Fibroblast of skin of abdomen (primary cell): Measurements from ENCODE around the gene SHB.
"Not testable (repeated sequence)": the region's sequence is repeated elsewhere in the genome, so short reads cannot be mapped to it uniquely, and the experiment has no call there.

Experiments
- DNase-seq: peaks from one replicate; pipeline ENCODE4 v3.0.0-alpha.2; 2013

Gene SHB

DNA sequence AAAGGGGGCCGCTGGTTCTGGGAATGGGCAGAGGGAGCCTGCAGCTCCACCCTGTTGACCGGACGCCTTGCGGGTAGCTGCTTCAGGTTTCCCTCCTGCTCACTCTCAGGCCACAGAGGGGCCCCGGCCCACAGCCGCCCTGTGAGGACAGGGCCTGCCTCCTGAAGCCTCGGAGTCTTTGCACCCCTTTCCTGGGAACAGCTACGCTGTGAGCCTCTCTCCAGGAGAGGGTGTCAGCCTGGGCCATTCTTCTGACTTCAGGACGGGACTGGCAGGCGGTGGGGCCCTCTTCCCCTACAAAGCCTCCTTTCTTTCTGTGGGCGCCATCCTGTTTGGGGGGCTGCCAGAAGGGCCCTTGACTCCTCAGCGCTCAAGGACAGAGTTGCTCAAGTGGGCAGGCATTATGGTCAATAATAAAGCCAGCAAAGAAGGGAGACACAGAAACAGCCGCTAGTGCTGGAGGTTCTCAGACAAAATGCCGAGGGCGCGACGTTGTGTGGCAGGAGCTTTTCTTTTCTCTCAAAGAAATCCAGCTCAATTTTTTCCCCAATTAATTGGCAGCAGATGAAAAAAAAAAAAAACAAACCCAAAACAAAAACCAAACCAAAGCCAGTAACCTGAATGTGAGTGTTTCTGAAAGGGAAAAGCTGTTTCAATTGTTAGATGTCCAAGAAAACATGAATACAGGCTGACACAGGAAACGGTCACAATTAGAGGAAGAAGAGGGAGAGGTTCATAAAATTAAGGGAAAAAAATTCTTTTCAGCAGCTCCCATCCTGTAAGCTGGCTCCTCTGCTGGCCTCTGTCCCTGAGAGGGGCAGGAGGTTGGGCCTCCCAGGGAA lies 152.3 kb downstream of the SHB start:
- no peak for DNase-seq

DNA sequence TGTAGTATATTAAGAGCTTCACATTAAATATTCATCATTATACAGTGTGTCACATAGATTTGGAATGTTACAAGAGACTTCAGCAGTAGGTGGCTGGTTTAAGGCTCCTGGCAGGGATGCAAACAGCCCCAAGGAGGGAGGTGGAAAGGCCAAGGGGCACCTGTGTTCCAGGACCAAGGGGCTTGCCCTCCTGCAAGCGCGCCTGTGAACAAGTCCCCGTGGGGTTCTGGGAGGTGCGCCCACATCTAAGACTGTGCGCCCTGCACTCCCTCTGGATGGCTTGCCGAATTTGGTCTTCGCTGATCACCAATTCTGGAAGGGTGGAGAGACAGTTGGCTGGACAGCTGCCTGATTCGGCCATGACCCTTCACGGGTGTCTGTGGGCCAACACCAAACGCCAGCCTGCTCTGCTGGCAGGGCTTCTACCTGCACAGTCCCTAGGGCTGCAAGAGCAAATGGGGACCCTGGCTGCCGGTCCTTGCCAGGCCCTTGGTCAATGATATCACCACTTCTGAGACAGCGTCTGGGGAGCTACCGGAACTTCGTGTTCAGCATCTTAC lies 153.0 kb downstream of the SHB start:
- DNase-seq = no peak

DNA sequence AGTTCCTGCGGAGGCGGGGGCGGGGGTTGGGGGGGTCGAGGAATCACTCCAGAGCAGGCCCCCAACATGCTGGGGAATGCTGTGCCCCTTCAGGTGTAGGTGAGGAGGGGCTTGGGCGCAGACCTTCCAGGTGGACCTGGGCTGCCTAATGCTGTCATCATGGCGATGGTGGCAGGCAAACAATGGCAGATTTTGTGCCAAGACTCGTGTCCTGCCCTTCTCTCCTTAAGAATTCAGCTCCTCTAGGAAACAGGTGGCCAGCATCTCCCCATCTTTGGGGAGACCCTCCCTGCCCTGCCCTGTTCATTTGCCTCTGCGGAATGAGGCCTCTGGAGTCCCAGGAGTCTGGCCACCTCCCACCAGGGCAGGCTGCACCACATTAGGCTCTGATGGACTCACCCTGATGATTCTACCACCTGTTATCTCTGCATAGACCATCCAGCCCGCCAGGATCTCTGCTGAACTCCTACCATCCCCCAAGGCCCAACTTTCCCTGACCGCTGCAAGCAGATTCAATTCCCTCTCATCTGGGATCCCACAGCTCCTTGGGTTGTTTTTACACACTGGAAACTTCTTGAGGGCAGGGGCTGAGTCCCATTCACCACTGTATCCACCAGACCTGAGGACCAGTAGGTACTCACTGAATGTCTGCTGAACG lies 154.2 kb downstream of the SHB start:
- DNase-seq = no peak

- no peak for DNase-seq
These were observed 154.9 kb downstream of the SHB start for GRCh38 chr9:37914154-37914551.

DNA sequence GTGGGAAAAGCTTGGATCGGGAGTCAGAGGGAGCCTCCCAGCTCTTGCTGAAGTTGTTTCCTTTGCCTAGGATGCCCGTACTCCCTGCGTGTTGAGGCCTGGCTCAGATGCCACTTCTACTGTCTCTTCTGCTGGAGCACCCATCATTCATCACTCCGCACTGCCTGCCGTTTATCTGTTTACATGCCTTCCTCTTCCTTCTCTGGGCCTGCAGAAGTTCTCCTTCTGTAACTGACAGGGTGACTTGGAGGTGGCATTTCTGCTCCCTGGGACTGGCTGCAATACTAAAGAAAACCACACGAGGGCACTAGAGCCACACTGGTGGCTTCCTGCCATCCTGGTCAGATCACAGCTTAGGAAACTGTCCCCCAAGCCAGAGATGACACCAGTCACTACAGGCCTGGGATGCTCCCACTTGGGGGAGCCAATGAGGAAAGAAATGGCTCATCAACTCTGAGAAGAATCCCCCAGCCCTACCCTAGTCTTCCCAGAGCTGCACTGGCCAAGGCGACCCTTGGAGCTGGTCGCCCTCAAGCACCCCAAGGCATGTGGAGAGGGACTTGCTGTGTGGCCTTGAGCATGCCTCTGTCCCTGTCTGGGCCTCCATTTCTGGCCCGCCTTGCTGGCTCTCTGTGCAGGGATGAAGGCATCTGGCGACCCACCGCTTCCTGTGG lies 155.4 kb downstream of the SHB start:
- DNase-seq = peak; percentile 73

- no peak for DNase-seq
These were observed 157.8 kb downstream of the SHB start for GRCh38 chr9:37911271-37911681.

- DNase-seq = no peak
These were observed 158.8 kb downstream of the SHB start for GRCh38 chr9:37910271-37910670.

- DNase-seq = not testable (repeated sequence)
These were observed 159.2 kb downstream of the SHB start for GRCh38 chr9:37909836-37910235.

DNA sequence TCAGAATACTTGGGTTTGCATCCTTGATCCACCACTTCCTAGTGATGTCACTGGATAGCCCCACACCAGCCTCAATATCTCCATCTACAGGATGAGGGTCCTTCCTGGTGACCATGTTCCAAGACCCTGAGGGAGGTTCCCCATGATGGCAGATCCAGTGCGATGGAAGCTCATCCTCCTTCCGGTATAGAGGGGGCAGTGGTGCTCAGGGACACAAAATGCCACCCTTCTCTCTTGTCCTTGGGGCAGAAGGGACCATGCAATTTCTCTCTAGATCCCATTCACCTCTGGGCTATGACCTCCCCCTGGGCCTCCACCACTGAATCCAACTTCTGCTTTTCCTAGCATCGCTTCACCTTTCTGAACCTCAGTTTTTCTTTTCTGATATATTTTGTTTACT lies 159.7 kb downstream of the SHB start:
- DNase-seq = no peak

DNA sequence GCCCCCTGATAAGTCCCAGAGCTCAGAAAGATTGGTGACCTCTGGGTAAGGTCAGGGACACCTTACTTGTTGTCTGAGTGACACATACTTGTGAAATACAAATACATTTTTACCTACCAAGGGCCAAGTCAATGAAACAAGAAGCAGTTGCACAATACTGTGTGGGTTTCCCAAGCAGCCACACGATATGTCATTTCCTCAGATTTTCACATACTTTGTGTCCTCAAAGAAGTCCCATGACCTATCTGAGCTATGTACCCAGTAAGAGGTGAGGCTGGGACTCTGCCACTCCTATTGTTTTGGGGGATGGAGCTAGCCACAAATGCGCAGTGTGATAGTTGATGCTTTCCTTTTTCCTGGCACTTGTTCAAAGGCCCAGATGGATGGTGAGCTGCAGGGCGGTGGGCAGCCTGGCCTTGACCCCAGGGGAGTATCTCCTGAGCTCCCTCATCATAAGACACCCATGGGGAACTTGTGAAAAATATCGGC lies 160.3 kb downstream of the SHB start:
- no peak for DNase-seq

GRCh38 chr9:37908283-37908682 lies 160.7 kb downstream of the SHB start:
- no peak for DNase-seq

DNA sequence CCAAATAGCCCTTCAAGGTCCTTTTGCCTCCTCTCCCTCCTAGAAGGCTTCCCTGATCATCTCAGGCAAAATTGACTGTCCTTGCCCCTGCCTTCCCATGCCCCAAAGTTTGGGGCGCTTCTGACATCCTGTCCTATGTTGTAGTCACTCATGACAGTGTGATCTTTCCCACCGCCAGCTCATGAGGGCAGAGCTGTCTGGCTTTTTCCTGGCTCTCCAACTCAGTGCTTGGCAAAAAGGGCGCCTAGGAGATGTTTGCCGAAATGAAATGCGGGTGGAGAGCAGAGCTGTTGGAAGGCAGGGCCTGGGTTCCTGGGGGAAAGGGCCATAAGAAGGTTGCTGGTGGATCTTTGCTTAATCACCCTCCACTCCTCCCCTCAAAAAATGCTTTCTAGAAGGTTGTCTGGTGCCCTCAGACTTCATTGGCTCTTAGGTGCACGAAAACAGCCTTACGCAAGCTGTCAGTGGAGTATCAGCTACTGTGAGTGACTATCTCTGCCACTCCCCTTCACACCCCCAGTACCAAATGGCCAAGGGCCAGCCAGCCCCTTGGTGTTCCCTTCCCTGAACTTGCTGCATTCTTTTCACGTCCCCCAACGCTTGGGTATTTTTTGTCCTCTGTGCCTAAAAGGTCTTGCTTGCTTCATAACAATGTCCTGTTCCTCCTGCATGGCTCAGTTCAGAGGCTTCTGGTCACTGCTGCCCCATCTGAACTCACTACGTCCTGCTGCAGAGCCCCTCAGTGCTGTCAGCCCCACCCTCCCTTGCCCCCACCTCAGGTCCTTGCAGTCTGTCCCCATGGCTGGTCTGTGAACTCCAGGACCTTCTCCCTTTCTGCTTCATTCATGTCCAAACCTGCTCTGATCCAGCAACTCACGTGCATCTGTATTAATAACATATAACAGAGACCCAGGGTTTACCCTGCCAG lies 162.5 kb downstream of the SHB start:
- DNase-seq = no peak

GRCh38 chr9:37905776-37906175 lies 163.3 kb downstream of the SHB start:
- no peak for DNase-seq

DNA sequence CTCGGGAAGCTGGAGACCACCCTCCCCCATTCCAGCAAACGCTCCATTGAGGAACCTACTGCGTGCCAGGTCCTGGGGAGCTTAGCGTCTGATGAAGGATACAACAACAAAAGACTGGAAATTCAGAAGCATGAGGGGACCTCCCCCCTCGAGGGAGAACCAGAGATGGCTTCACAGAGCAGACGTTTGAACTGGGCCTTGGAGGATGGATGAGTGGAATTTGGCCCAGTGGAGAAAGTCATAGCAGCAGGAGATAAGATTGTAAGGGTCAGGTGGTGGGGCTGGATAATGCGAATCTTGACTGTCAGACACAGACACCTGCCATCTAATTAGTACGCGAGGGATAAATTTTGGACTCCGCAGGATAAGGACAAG lies 163.9 kb downstream of the SHB start:
- no peak for DNase-seq

- no peak for DNase-seq
These were observed 164.4 kb downstream of the SHB start for GRCh38 chr9:37904445-37905130.

DNA sequence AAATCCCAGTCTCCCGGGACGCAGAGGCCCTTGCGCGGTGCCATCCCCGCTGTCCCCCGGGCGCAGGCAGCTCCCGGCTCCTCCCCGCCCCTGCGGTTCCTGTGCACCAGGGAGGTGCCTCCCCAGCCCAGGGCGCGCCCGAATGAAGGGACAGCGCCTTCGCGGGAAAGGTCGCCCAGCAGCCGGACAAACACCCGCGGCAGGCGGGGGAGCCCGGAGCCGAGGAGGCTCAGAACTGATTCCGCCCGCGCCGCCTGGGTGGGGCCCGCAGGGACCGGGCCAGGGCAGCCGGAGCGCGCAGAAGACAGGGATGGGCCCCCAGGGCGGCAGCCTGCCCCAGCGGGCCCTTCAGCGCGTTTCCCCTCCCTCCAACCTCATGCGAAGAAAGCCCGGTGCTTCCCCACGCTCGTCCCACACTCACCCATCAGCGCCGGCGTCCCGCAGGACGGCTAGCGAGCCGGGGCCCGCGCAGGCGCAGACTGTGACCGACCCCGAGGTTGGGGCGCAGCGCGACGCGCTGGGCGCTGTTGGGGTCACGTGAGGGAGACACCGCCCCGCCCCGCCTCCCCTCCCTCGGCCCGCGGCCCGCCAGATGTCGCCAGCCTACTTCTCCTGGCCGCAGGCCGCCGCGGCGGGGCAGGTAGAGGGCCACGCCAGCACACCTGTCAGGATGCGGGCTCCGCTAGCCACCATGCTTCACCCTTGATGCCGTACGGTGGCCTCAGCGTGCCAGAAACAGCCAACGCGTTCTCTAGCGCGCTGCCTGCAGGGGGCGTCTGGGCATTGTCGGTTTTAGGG lies 165.2 kb downstream of the SHB start, which contains the start of gene SLC25A51:
Gene SLC25A51, minus strand, starts transcription at position 481 of the 798 bp plus-strand sequence. CDS start 15,577 bp downstream, outside the sequence.
- DNase-seq = peak; percentile 92

DNA sequence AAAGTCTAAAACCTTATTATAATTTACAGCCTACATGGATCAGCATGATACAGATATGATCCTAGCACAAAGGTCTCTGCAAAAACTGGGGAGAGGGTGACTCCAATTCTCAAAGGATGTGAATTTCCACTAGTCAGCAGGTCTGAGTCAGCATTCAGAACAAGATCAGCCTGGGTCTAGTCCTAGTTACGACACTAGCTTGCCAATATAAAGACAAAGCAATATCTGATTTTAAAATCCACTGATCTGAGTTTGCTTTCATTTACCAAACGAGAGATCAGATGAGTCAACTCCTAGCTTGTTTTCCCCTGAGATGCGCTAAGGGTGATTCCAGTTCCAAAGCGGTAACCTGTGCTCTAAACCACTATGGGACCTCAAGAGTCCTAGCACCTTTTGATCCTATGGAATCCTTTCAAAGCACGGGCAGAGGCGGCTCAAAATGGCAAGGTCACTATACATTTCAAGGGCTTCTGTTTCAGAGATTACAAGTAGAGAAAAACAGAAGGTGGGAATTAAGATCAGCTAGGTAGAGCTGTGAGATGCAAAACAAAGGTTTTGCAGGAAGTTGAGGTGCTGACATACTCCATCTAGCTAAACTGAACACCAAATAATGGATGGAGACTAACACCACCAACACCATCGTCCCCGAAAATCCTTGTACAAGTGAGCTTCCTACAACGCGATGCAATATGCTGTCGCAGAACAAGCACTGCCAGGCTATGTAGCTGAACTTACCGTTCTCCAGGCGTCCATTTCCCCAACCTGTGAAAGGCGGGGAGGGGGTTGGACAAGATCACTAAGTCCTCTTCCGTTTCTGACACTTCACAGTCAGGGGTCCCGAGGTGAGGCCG lies 166.0 kb downstream of the SHB start:
- no peak for DNase-seq

GRCh38 chr9:37902131-37902530 lies 166.9 kb downstream of the SHB start:
- DNase-seq = no peak

DNA sequence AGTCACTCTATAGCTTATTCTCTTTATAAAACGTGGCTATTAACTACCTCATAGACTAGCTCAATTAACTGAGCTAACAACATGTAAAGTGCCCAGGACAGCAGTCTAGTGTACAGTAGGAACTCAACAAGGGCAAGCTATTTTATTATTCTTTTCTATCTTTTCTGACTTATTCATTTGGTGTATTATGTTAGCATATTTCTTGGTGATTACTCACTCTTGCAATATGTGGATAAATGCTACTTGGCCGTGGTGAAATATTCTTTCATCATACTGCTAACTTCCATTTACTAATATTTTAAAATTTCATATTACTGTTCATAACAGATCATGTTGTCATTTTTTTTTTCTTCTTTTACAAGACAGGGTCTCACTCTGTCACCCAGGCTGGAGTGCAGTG lies 170.0 kb downstream of the SHB start:
- DNase-seq = peak; percentile 48
